Activated T-cell treated with anti-CD3 and anti-CD28 coated beads for 1 hour (primary cell): ENCODE data around the gene KPNA4.
A peak's percentile ranks its signal among the peaks of the same experiment; 100 is the strongest.

Source experiments
- DNase-seq: peaks from one replicate; pipeline ENCODE4 v3.0.0-alpha.2; 2020; ENCODE audit warnings: low read depth

Gene KPNA4

GRCh38 chr3:160450846-160451245, 114.5 kb downstream of the KPNA4 start:
- DNase-seq, result no peak

- peak; percentile 93 for DNase-seq
Measured at GRCh38 chr3:160449636-160450598, 115.5 kb downstream of the KPNA4 start, which contains the start of gene TRIM59. TRIM59 (minus strand) TSS chr3:160449786; CDS start chr3:160439183, 10,603 bp downstream.

GRCh38 chr3:160448845-160449635, 116.3 kb downstream of the KPNA4 start:
- DNase-seq, result no peak

GRCh38 chr3:160447544-160447943, 117.8 kb downstream of the KPNA4 start:
- DNase-seq, result no peak

- no peak for DNase-seq
Measured at GRCh38 chr3:160446522-160447056, 118.8 kb downstream of the KPNA4 start.

- DNase-seq, result no peak
Measured at GRCh38 chr3:160445854-160446253, 119.5 kb downstream of the KPNA4 start.
